Body of pancreas (tissue), 4 donors: ENCODE measurements around the gene CLEC4M.

Experiments
- POLR2A ChIP-seq, 3 donors: fragments of 450-650 bp; IDR thresholded peaks; one replicate each; pipeline ENCODE4 v1.6.1; 2016; ENCODE audit warnings: antibody characterized with exemption in 3 of 3, mild to moderate bottlenecking in 2 of 3
- TF ChIP-seq, protein P1 (sequence below), 7 experiments: fragments of 450-650 bp in 4 of 7; fragments of 200-600 bp in 3 of 7; sonication (generic) in 3 of 7; IDR thresholded peaks; one replicate each; pipeline ENCODE4 v1.5.1; 2016 to 2019; ENCODE audit warnings: antibody characterized with exemption in 7 of 7

DNA sequence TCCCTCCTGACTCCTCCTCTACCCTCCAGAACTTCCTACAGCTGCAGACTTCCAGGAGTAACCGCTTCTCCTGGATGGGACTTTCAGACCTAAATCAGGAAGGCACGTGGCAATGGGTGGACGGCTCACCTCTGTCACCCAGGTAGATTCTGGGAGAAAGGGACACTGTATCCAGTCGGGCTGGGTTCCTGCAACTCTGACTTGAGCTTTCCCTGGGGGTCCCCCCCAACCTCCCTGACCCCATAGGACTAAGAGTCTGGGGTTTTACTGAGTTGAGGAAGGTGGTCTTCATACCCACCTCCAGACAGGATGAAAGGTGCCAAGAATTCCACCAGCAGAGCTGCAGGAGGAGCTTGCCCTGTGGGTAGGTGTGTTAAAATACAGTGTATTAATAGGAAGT is 4.4 kb downstream of the CLEC4M start:
- TF ChIP-seq, protein P1, sequence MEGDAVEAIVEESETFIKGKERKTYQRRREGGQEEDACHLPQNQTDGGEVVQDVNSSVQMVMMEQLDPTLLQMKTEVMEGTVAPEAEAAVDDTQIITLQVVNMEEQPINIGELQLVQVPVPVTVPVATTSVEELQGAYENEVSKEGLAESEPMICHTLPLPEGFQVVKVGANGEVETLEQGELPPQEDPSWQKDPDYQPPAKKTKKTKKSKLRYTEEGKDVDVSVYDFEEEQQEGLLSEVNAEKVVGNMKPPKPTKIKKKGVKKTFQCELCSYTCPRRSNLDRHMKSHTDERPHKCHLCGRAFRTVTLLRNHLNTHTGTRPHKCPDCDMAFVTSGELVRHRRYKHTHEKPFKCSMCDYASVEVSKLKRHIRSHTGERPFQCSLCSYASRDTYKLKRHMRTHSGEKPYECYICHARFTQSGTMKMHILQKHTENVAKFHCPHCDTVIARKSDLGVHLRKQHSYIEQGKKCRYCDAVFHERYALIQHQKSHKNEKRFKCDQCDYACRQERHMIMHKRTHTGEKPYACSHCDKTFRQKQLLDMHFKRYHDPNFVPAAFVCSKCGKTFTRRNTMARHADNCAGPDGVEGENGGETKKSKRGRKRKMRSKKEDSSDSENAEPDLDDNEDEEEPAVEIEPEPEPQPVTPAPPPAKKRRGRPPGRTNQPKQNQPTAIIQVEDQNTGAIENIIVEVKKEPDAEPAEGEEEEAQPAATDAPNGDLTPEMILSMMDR (IDR thresholded peaks at IDR 0.05): no peak
- TF ChIP-seq POLR2A (IDR thresholded peaks at IDR 0.05): no peak
